NCI-H1436 treated with DMSO at 0.1 percent for 48 hours (cell line): ENCODE measurements around the gene LRRC43.
"Not testable (repeated sequence)": the region's sequence is repeated elsewhere in the genome, so short reads cannot be mapped to it uniquely, and the experiment has no call there.

Experiments used
- DNase-seq: peaks from one replicate; lab custom pipeline; 2025; lab: John Stamatoyannopoulos, UW

The LRRC43 gene

DNA sequence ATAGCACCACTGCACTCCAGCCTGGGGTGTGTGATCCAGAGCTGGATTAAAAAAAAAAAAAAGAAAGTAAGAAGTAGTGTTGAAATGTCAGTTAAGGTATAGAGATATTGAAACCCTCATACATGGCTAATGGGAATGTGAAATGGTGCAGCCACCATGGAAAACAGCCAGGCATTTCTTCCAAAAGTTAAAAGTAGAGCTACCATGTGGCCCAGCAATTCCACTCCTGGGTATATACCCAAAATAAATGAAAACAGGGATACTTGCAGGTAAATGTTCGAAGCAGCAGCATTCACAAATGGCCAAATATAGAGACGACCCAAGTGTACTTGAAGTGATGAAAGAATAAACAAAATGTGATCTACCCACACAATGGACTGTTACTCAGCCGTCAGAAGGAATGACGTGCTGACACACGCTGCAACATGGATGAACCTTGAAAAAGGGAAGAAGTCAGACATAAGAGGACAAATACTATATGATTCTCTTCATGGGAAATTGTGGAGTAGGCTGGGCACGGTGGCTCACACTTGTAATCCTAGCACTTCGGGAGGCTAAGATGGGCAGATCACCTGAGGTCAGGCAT, 24.1 kb upstream of the LRRC43 start:
- DNase-seq, result no peak

DNA sequence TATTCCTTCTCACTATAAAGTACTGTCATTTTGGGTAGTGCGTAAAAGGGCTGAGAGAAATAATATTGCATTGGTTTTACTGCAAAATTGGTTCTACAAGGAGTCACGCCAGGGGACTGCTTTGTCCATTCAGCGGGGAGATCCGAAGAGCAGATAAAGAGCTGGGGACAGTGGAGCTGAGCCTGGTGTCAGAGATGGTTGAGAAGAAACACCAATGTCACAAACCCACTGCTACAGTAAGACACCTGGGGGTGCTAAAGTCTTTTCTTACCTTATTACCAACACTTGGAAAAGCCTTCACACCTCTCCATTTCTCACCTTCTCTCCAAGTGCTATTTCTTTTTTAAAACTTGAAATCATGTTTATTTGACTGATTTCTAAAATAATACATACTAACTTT, 23.0 kb upstream of the LRRC43 start:
- DNase-seq, result no peak

DNA sequence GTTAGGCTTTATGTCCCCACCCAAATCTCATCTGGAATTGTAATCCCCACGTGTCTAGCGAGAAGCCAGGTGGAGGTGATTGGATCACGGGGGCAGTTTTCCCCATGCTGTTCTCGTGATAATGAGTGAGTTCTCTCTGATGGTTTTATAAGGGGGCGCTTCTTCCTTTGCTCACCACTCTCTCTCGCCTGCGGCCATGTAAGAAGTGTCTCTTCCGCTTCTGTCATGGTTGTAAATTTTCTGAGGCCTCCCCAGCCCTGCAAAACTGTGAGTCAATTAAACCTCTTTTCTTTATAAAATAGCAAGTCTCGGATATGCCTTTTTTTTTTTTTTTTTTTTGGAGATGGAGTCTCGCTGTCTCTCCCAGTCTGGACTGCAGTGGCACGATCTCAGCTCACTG, 22.2 kb upstream of the LRRC43 start:
- no peak for DNase-seq

DNA sequence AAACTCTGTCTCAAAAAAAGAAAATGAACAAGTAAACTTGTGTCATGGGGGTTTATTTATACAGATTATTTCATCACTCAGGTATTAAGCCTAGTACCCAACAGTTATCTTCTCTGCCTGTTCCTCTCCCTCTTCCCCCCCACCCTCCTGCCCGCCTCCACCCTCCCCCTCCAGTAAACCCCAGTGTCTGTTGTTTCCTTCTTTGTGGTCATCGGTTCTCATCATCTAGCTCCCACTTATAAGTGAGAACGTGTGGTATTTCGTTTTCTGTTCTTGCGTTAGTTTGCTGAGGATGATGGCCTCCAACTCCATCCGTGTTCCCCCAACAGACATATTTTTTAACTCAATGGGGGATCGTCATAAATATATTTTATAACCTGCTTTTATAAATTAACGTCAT, 21.2 kb upstream of the LRRC43 start:
- DNase-seq, result no peak

DNA sequence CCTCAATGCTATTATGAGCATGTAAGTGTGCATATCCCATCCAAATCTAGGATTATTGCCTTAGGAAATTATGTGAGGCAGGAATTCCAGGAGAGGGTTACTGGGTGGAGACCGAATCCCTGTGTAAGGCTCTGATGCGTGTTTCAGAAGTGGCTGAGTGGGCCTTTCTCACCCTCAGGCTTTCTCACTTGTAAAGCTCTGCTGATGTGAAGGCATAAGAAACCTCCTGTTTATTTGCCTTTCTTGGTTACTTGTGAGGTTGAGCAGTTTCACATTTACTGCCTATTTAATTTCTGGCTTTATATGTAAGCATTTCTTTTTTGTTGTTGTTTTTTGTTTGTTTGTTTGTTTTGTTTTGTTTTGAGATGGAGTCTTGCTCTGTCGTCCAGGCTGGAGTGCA, 19.9 kb upstream of the LRRC43 start:
- DNase-seq, result no peak

DNA sequence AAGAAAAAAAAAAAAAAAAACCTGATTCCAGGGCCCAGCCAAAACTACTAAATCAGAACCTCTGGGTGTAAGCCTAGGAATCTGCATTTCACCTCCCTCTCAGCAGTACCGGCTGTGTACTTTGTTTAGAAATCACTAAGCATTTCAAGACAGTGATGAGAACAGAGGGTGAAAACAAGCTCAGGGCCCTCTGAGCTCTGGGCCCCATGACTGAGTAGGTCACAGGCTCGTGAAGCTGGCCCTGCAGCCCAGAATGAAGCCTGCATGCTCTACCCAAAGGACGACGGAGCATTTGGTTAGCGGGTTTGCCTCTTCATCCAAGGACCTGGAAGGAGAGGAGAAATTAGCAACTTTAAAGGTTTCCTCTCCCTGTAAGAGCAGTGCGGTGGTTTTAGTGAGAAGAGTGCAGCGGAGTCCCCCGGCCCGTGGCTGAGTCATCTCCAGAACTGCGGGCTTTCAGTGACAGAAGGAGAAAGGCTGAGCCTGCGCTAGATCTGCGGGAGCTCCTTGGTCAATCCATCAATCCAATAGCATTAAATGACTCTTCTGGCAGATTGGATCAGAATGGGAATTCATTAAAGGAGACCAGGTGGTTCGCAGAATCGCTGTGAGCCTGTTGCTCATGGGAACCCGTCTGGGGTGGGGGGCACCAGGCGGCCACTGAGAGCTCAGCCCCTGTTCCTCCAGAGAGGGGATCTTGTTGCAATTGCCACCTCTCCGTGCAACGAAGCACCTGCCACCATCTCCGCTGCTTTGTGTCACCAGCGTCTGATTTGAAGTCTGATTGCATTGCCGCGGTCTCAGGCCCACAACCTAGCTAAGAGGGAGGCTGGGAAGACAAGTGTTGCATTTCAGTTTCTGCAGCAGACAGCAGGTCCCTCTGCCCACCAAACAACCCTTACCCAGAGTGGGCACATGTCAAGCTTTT, 16.2 kb upstream of the LRRC43 start:
- DNase-seq, result no peak

DNA sequence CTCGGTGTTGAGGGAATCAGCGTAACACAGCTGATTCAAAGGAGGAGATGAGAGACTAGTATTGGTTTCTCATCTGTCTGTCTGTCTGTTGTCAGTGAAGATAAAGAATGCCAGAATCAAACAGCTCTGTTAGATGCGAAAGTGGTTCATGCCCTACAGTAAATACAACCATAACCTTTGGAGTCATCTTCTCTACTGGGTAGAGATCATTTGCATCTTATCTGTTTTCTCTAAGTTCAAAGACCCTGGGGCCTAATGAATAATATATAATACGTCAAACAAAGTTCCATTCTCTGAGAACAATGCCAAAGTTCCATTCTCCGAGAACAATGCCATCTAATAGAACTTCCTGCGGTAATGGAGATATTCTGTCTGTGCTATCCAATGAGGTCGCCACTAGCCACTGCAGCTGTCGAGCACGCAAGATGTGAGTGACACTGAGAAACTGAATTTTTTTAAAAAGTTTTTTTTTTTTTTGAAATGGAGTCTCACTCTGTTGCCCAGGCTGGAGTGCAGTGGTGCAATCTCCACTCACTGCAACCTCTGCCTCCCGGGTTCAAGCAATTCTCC, 15.5 kb upstream of the LRRC43 start:
- DNase-seq, result no peak

DNA sequence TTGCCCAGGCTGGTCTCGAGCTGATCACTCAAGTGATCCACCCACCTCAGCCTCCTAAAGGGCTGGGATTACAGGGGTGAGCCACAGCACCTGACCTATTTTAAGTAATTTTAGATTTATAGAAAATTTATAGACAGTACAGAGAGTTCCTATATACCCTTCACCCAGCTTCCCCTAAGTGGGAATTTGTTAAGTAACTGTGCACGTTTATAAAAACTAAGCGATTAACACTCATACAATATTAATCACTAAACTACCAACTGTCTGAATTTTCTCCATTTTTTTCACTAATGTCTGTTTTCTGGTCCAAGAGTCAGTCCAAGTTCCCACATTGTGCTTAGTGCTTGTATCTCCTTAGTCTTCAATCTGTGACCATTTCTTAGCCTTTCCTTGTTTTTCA, 14.4 kb upstream of the LRRC43 start:
- no peak for DNase-seq

DNA sequence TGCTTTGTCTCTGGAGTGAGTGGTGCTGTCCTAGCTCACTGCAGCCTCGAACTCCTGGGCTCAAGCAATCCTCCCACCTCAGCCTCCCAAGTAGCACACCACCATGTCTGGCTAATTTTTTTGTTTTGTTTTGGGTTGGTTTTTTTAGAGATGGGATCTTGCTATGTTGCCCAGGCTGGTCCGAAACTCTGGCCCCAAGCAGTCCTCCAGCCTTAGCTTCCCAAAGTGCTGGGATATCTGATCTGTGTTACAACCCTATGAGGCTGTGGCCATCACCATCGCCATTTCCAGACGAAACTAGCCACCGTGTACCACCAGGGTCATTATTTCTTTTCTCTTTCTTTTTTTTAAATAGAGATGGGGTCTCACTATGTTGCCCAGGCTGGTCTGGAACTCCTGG, 11.5 kb upstream of the LRRC43 start:
- DNase-seq, result no peak

DNA sequence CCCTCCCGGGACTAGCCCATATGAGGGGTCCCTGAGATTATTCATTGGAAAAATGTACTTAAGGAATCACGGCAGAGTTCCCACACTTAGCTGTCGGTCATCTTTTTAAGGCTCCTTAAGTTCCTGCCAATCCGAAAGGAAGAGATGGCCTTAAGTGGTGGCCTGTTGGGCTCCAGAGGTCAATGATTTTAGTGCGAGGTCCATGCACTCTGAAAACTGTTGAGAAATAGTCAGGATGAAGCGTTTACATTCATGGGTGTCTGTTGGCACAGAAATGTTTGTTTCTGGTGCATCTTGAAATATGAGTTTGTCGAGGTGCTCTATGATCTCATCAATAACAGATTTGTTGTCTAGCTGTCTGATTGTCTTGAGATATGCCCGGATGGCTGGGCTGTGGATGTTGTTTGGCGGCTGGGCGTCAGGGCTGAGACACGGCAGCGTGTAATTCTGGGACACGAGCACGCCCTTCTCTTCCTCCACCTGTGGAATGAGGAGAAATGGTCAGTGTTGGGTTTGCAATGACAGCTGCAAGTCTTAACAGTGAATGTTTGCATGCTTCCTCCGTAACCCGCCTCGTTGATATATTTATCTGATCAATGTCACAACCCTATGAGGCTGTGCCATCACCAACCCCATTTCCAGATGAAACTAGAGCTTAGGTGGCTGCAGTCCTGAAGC, 10.5 kb upstream of the LRRC43 start:
- no peak for DNase-seq

DNA sequence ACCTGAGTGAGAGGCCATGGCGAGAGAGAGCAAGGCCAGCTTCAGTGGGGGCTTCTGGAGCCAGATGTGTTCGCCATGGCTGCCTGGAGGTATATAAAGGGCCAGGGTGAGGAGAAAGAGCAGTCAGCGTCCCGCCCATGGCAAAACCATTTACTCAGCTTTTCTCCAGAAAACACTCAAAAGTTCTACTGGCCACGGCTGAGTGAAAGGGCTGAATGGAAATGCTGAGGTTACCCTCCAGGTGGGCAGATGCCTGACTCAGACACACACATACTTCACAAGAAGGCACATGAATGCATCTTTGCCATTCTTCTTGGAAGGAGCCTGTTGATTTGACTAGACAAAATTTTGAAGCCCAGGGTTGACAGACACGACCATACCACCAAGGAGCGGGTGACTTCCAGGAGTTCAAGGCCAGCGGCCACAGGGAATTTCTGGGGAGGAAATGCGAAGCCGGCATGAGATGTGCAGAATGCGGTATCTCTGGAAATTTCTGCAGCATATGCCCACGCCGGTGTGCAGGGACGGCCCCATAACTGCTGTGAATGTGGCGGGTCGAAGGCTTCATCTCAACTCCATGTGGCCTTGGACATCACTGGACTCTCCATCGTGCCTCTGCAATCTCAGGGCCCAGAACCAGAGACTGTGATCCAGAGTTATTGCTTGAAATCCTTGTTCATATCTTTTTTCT, 8.6 kb upstream of the LRRC43 start, which contains the start of gene IL31:
Gene IL31 (minus strand): TSS at position 67 of the 691 bp plus-strand sequence. CDS start 49 bp downstream, at position 18.
- DNase-seq, result no peak

DNA sequence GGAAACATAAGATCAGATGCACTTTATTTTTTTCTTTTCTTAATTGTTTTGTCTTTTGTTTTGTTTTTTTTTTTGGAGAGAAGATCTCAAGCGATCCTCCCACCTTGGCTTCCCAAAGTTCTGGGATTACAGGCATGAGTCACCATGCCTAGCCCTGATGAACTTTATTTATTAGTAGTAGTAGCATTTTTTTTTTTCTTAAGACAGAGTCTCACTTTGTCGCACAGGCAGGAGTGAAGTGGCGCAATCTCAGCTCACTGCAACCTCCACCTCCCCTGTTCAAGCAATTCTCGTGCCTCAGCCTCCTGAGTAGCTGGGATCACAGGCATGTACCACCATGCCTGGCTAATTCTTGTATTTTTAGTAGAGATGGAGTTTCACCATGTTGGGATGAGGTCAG, 6.5 kb upstream of the LRRC43 start:
- not testable (repeated sequence) for DNase-seq

DNA sequence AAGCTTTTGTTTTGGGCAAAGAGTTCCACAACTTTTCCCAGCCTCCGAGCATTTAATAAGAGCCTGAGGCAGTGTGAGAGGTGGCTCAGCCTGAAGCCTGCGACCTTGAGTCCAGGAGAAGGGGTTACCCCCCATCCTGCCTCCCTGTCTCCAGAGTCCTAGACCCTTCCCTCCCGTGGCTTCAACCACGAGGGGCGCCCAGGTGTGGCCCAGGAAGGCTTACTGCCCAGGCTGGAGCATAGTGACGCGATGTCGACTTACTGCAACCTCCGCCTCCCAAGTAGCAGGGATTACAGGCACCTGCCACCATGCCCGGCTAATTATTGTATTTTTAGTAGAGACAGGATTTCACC, 641 bp downstream of the LRRC43 start:
- DNase-seq, result no peak

DNA sequence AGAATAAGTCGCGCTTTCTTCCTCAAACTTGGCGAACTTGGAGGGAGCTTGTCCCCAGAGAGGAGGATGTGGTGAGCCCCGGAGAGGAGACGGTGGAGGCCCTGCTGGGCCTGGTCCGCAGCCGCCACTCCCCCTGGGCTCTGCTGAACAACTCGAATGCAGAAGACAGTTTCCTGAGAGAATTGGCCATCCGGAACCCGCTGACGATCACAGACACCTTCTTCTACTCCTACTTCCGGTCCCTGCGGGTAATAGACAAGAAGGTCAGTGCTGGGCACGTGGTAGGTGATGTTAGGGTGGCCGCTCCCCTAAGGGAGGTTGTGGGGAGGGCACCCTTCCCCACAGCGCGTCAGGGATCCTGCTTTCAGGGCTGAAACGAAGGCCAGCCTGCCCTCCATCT, 1.6 kb downstream of the LRRC43 start:
- DNase-seq, result no peak

DNA sequence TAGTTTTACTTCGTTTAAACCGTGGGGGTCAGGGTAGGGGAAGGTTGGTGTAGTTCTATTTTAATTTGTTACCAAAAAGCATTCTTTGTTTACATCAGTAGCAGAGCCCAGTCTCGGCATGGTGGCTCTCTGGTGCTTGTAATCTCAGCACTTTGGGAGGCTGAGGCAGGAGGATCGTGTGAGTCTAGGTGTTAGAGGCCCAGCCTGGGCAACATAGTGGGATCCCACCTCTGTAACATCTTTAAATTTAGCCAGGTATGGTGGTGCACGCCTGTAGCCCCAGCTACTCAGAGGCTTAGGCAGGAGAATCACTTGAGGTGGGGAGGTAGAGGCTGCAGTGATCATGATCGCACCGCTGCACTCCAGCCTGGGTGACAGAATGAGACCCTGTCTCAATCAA, 2.2 kb downstream of the LRRC43 start:
- DNase-seq, result no peak

DNA sequence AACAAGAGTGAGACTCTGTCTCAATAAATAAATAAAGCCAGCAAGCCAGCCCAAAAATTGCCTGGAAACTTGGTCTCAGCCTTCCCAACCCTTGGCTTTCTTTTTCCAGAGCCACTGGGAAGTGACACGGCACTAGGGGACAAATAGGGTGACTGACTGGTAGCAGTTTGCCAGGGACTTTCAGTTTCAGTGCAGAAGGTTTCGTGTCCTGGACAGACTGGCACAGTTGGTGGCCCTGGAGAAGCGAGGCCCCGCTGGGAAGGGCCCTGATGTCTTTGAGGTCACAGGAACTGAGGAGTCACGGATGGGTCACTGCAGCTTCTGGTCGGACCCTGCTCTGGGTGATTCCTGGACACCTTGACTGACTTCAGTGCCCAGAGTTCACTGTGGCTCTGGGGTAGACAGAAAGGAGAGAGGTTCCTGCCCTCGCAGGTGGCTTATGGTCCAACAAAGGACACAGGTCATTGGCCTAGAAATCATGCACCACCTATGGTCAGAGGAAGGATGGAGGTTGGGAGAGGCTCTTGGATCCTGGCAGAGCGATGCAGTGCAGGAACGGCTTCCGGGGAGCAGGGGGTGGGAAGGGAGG, 2.7 kb downstream of the LRRC43 start:
- DNase-seq, result no peak

DNA sequence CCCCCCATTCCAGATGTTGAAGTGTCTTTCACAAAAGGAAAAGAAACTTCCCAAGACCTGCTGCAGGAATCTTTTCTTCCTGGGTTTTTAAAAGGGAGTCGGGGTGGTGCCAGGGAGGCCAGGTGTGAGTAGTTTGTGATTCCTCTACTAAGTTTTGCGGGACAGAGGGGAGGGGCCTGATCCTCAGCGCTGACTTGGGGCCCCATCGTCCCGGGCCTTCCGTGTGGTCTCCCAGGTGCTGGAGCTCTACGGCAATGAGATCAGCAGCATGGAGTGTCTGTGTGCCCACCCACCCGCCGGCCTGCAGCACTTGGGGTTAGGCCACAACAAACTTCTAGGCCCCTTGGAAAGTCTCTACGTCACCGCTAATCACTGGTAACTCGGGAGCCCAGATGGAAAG, 4.5 kb downstream of the LRRC43 start:
- DNase-seq, result no peak

DNA sequence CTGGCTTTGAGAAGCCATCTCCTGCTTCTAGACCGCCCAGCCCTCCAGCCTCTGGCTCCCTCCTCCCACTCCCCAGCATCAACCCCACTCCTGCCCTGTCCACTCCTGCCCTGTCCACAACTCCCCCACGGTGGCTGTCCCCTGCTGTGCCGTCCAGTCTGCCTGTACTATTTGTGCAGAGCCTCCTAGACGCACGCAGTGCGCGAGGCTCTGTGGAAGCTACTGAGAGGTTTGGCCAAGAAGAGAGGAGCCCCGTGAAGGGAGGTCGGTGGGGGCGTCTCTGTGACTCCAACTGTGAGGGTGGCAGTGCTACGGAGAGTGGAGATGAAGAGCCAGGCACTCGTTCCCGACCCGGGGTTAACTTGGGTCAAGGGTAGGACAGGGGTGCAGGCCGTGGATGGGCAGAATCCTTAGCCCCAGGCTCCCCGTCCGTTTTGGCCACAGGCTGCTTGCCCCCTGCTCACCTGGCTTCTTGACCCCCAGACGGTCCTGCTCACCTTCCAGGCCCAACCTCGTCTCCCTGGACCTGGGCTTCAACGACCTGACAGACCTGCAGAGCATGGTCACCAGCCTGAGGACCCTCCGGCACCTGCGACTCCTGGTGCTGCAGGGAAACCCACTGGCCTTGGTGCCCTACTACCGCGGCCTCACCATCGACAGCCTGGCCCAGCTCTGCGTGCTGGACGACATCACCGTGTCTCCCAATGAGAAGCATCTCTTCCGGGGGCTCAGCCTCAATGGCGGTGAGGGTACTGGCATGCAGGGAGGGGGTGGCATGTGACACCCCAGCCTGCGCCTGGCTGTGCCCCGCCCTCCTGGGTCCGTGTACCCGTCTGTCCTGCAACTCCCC, 6.9 kb downstream of the LRRC43 start:
- DNase-seq, result no peak

DNA sequence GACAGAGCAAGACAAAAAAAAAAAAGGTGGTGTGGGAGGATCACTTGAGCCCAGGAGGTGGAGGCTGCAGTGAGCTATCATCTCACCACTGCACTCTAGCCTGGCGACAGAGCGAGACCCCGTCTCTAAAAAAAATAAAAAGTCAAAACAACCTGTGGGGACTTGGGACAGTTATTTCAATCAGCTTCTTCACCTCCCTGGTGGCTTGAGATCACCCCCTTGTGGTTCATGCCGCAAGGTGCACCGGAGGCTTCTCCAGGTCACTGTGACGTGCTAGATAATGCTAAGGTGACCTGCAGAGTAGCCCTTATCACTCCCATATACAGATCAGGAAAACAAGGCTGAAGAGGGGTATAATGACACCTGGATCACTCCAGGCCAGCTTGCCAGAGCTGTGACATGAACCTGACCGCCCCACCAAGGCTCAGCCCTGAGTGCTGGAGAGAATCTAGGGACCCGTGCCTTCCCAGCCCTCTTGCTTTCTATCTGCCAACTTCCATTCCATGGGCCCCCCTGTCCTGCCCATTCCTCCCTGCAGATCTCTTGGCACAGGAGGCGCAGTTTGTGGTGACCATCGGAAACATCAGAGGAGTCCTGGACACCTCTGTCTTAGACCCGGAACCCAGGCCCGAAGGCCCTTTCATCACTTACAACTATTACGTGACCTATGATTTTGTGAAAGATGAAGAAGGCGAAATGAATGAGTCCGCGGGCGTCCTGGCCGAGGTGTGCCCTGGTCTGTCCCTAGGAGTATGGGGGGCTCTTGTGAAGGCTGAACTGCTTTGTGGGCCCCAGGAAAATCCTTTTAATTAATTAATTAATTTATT, 8.1 kb downstream of the LRRC43 start:
- DNase-seq, result no peak

DNA sequence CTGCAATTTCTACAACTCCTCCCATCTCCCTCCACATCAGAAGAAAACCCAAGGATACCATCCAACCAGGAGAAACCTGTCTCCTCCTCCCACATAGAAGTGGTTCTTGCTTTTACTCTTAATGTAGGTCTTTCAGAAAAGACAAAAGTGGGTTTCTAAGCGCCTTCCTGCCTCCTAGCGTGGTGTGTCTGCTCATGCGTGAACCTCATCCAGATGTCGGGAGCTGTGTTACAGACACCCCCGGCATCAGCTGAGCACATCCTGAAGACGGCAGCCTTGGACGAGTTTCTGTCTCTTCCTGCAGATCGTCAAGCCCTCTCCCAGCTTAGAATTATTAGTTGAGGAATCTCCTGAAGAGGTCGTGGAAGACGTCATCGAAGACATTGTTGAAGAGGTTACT, 9.5 kb downstream of the LRRC43 start:
- no peak for DNase-seq
